ENCODE results near the gene SLC6A6.
A peak's percentile ranks its signal among the peaks of the same experiment; 100 is the strongest.

SLC6A6 gene

DNA sequence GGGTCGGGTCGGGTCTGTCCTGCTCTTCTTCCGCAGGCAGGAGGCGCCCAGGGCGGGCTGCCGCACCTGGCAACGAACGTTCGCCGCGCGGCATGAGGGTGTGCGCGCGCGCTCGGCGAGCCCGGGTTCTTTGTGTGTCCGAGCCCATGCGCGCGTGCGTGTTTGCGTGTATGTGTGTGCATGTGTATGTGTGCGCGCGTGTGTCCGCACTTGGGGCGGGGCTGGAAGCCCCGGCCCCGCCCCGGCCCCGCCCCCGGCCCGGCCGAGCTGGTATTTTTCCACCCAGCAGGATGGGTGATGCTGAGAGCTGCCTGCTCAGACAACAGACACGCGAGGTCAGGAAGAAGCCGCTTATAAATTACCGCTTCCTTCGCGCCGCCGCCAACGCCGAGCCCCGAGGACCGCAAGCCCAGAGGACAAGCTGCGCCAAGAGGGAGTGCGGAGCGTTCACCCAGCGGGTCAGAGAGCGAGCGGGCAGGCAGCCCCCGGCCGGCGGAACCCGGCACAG, at the start of gene SLC6A6:
Gene SLC6A6 (plus strand): TSS at position 303 of the 508 bp plus-strand sequence. CDS start 41,029 bp downstream, outside the sequence.
- DNase-seq = peak; percentile 79

DNA sequence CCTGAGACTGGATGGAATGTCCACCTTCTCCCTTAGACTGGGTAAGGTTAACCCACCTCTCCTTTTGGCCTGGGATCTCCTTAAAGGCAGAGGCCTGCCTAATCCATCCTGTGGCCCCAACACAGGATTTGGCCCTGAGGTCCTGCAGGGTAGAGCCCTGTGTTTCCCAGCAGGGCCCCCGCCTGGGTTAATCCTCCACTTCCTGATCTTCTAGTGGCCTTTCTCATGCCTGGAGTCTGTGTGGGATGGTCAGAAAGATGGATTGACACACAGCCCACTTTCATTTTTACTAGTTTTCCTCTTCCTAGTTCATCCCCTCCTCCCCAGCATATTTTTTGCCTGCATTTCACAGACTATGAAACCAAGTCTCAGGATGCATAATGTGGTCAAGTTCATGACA, 48.9 kb upstream of the SLC6A6 start:
- DNase-seq = no peak

DNA sequence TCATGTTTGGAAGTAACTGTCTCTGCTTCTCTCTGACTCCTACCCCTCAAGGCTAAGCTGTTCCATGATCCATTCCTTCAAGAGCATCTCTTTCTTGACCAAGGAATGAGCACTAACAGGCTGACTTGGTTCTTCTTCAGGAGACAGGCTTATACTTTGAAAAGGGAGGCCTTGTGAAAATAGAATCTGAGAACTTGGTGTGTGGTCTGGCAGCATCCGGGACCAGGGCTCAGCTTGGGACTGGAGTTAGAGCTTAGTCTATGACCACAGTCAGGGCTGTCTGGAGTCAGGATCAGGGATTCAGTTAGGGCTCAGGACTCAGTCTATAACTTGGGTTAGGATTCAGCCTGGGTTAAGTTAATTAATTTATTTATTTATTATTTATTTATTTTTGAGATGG, 44.9 kb upstream of the SLC6A6 start:
- no peak for DNase-seq

DNA sequence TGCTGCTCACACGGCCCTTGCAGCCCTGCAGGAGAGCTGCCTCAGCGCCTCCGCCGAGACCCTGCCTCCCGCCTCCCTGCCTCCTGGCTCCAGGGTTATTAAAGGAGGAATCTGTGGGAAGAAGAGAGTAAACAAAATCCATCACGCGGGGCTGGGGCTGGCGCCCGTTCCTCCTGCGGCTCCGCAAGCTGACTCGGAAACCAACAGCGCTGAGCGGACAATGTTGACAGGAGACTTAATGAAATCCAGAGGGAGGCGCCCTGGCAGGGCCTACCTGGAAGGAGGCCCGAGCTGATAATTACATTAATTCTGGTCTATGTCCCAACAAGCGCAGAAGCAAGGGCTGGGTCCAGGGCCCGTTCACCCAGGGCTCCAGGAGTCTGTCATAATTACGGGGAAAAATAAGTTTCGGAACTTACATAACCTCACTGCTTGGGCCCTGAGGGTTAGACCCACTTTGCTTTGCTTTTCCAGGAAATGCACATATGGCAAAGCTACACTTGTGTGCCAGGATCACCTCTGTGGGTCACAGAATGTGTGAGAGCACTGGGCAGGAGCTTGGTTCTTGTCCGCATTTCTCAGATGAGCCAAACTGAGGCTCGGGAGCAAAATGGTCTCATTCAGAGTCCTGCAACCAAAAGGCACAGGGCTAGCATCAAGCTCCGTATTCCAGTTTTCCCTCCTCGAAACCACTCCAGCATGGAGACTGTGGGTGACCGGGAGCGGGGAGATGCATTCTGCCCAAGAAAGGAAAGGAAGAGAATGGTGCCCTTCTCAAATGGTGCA, 43.8 kb upstream of the SLC6A6 start:
- no peak for DNase-seq

DNA sequence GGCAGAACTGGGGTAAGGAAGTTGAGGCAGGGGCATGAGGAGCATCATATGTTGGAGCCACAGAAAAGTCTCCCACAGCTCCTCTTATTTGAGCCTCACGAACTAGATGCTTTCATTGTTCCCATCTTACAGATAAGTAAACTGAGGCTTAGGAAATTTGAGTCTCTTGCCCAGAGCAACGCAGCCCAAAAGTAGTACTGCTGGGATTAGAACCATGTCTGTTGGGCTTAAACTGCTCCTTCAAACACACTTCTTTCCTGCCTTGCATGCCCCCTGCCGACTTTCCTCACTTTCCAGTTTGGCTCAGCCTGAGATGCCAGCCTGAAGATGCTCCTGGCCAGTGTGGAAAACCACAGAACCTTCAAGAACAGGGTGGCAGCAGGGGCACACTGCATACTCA, 43.1 kb upstream of the SLC6A6 start:
- DNase-seq = no peak

DNA sequence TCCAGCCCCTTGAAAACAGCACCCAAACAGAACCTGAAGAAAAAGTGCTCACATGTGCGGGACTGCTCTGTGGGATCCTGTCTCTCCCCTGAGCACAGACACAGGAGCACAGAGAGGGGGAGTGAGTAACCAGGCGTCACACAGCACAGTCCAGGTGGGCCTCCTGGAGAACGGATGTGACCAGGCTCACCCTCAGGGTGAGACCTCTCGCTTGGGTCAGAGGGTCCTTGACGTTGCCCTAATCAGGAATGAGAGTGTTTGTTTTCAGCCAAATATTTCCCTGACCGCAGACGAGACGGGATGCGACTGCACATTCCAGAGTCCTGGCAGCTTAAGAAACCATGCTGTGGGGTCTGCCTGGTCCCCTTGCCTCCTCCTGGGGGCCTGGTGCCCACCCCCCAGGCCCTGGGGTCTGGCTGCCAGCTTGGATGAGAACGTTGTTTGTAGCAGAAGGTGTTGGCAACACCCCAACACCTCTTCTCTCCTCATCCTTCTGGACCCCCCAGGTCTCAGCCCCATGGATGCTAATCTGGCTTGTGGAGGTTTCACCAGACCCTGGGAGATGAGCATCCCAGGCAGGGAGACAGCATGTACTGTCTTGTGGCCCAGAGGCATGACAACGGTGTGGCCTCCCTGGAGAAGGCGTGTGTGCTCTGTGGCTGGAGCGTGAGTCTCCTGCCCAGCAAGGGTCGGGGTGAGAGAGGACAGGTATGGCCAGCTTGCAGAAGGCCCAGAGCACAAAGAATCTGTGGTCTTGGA, 42.1 kb upstream of the SLC6A6 start:
- DNase-seq = no peak

DNA sequence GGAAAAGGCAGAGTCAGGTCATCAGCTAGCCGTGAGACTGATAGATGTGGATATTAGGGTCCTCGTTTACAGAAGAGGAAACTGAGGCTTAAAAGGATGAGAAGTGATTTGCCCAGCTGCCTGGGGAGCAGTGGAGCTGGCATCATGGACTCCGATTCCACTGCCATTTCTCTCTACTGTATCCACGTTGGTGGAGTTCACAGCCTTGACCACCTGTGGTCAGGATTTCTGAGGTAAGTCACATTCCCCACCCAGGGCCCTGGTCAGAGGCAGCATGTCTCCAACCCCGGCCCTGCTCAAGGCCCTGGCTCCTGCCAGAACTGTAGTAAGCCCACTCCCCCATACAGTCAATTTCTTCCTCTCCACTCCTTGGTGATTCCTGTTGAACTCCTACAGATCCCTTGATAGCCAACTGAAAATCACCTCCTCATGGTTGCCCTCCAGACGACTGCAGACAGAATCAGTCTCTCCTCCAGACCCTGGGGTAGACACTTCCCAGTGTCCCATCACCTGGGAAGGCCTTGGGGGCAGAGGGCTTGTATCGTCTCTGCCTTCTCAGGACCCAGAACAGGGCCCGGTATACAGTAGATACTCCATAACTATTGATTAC, 41.2 kb upstream of the SLC6A6 start:
- DNase-seq = no peak

DNA sequence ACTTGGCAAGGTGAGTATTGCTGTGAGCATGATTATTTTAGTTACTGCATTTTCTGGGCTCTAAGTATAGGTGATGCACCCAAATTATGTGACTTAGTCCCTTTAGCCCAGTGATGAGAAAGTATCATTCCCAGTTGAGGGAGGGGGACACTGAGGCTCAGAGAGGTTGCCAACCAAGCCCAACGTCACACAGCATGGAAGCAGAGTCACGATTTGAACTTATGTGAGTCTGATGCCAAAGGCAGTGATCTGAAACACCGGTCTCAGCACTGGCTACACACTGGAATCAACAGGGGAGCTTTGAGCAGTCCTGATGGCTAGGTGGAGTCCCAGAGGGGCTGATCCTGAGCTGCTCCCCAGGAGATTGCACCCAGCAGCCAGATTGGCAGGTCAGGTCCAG, 39.5 kb upstream of the SLC6A6 start:
- no peak for DNase-seq

DNA sequence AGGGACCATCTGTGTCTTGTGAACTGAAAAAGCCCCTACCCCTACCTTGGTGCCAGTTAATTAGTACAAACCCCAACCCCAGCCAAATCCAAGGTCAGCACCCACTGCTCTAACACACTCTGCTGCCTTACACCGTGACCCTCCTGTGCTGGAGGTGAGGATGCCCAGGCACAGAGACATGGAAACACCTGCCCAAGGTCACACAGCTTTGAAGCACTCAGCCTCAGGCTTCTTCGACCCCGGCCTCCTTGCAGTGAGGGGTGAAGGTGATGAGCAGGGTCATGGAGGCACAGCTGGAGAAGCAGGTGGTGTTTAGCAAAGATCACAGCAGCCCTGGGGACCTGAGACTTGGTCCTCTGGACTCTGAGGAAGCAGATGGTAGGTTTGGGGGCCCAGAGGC, 39.0 kb upstream of the SLC6A6 start:
- no peak for DNase-seq

DNA sequence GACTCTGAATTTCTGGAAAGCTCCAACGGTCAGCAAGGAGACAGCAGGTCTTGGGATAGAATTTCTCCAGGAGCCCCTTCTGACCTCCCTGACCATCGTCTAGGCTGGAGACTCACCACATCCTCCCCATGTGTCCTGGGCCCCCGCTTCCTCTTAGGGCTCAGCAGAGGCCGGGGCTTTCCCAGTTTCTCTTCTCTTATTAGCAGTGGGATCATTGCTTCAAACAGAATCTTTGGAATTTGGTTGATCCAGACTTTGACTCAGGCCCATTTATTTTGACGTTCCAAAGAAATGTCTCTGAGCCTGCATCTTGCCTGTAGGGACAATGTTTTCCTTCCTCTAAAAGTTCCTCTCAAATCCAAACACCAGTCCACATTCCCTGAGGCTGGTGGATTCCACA, 38.4 kb upstream of the SLC6A6 start:
- DNase-seq = no peak

DNA sequence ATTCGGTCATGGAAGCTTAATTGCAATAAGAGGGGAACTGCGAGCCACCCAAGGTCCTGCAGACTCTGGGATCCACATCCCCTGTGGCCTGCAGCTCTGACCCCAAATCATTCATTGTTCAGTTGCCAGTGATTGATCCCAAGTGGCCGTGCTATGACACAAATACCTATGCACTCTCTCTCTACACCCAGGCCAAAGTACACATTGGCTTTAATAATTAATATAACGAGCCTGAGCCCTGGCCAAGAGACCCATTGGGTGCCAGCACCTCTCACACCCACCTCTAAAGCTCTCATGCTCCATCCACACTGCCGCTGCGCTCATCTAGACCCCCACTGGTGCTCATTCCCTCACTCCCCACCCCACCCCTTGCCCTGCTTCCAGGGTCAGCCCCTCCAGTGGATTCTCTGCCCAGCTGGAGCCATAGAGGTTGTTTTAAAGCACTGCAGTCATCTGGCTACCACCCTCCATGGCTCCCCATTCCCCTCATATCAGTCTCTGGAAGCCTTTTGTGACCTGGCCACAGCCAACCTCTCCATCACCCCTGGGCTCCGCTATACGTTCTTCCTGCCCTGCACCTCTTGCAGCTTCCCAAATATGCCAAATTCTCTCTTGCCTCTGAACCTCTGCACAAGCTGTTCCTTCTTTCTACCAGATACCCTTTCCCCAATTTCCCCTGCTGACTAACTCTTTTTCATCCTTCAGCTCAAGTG, 37.7 kb upstream of the SLC6A6 start:
- no peak for DNase-seq

DNA sequence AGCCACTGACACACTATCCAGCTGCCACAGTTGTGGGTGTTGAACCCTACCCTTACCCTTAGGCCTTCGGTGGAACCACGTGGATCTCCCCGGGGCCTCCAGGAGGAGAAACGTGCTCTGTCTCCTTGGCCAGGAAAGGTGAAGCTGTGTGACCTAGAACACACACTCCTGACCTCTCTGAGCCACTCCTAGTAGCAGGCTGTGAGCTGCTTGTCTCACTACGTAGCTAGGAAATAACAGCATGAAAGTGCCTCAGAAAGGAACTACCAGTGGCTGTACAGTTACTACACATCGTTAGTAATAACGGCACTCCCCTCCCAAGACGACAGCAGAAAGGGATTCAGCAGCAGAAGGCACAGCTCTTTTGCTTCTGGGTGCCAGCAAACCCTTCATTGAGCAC, 36.2 kb upstream of the SLC6A6 start:
- no peak for DNase-seq

DNA sequence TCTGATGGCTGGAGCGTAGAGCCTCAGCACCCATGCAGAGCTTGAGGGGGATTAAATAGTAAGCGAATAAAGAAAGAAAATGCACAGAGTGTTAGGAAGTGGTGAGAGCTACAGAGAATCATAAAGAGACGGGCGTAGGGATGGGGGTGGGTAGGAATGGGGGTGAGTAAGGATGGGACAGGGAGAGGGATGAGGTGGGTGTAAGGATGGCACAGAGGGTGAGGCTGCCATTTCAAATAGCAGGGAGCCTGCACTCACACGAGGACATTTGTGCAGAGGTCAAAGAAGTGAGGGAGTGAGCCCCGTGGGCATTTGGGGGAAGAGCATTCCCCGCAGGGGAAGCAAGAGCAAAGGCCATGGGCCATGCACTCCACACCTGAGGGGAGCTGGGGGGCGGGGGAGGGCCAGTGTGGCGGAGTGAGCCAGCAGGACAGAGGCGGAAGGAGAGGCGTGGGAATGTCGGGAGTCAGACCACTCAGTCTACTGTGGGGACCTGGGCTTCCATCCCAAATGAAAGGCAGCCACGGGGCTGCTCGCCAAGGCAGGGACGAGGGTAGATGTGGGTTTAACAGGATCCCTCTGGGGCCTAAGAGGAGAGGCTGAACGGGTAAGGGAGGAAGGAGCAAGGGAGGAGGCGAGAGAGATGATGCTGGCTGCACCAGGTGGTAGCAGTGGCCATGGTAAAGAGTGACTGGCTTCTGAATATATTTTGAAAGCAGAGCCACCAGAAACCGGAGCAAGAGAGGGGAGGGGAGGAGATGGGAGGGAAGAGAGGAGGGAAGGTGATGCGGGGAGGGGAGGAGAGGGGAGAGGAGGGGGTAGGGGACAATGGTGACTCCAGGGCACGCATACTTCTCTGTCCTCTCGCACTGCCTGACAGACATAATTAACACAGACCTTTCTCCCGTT, 35.2 kb upstream of the SLC6A6 start:
- no peak for DNase-seq

DNA sequence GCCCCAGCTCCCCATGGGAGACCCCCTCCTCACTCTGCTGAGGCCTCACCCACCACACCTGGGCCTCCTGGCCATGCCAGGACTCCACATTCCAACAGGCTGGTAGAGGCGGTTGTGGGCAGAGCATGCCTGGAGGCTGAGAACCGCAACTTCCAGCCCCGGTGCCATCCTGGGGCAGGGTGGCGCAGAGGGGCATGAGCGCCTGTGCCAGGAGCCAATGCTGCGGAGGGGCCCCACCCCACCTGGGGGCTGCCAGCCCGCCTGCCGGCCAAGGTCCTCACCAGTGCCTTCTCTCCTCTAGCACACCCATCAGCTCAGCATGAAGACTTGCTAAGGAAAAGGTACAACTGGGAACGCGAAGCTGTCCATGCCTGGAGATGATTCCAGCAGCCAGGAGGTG, 34.3 kb upstream of the SLC6A6 start:
- no peak for DNase-seq

DNA sequence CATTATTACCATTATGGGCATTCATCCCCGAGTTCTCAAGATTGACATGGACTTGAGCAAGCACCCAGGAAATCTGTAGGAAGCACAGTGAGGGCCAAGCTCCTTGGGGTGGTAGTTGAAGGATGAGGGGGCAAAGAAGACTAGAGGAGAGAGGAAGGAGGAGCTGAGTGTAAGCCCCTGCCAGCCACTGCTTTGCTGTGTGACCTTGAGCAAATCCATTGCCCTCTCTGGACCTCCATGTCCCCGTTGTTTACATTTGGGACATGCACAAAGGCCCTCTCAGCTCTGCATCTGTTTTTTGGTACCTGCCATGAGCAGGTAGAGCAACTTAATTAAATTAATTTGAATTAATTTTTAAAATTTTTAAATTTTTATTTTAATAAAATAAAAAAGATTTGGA, 33.5 kb upstream of the SLC6A6 start:
- no peak for DNase-seq

DNA sequence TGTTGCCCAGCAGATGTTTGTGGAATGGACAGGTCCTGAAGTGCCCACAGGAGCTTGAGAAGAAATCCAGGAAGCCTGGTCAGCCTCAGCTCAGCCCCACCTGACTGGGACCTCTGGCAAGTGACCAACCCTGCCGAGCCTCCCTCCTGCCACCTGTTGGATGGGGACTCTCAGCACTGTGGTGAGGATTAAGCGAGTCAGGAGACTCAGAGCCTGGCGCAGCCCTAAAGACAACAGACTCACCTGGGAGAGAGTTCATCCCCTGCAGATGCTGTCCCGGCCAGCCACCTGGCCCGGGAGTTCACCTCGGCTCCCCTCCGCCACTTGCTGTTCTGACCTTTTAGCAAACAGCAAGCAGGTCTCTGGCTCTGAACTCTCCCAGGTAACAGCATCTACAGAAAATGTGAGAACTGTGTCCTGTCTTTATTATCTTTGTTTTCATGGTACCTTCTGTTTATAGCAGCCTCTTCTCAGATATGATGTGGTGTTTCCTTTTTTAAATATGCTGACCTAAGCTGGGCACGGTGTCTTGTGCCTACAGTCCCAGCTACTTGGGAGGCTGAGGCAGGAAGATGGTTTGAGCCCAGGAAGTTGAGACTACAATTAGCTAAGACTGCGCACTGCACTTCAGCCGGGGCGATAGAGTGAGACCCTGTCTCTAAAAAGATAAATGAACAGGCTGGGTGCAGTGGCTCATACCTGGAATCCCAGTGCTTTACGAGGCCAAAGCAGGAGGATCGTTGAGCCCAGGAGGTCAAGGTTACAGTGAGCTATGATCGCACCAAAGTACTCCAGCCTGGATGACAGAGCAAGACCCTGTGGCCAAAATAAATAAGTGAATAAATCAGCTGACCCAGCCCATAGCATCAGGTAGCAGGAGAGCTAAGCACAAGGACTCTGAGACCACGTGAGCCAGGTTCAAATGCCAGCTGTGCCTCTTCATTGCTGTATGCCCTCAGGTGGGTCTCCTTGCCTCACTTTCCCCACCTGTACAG, 32.4 kb upstream of the SLC6A6 start:
- DNase-seq = no peak

DNA sequence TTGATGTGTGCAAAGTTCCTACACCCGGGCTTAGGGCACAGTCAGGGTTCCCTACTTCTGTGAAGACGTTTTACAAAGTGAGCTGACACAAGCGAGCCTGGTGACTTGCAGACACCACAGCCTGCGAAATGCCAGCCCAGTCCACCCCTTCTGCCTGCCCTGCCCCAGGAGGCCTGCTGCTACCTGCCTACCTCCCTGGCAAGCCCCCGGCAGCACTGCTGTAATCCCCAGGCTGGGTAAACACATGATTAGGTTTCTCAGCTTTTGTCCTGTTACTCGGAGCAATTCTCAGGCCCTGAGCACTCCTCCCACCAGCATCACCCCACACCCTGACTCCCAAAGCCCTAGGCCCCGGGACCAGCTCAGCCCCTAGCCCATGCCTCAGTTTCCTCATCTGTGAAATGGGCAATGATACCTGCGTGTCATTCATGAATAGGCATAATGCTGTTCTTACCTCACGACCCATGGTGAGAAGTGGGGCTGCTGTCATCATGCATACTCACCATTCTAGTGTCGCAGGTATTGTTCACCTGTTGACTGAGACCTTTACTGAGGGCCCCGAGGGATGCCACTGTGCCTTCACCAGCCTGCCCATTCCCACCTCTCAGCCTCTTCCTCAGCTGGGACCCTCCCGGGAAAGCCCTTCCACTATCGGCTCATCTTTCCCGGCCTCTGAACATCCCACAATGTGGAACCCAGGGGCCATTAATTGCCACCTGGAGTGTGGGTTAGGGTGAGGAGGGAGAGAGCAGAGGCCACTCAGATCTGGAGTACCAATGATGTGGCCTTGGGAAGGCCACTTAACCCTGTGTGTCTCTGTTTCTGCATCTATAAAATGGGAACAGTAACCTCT, 31.5 kb upstream of the SLC6A6 start:
- no peak for DNase-seq

DNA sequence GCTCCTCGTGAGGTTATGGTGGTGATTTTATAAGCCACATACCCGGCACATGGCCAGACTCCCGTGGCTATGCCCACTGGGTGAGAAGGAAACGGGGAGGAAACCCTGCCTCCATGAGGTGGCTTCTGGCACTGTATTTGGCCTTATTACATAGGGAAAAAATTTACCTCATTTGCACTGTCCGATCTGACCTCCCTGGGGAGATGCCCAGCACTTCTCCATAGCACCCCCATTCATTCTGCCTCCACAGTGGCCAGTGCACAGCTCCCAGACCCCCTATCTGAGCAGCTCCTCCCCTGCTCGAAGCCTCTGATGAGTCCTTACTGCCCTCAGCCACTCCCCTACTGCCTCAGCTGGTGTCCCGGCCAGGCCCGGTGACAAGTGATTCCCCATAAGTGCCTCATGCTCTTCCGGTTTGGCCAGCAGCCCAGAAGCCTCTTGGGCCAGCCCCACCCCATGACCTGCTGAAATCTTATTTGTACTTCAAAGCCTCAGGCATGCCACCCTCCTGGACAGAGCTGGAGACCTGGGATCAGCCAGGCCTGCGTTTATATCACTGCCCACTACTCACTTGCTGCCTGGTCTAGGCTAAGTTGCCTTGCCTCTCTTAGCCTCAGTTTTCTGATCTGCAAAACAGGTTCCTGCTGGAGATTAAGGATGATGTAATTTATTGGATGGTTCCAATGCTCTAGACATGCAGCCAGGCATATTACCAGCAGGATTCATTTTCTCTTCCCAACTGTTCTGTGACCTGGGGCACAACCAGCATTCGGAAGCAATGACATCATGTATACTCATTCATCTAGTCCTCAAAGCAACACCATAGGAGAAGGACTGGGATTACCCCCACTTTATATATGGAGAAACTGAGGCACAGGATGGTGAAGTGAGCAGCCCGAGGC, 30.6 kb upstream of the SLC6A6 start:
- peak; percentile 84 for DNase-seq

DNA sequence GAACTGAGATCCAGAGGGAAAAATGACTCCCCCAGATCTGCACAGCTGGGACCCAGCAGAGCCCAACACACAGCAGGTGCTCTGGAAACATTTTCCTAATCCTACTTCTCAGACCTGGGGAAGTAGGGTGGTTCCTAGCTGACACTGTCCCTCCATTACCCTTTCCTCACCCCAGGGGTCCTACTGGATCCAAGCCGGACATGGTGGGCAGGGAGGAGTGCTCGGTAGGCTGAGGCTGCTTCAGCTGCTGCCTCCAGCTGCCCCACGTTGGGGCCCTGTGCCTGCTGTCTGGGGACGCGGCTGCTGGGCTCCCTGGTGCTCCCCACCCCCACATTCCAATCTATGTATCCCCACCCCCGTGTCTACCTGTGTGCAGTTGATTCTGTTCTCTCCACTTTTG, 29.8 kb upstream of the SLC6A6 start:
- DNase-seq = no peak

All from DMS79 treated with DMSO at 0.1 percent for 48 hours (cell line).